Stimulated activated naive CD8-positive, alpha-beta T cell treated with anti-CD3 and anti-CD28 coated beads, Interleukin-15, Interleukin-2, amounts not matched to agents 100 ng/mL and 50 ng/mL, for 24 hours (primary cell): Measurements from ENCODE around the gene CARD19.

ENCODE experiments used
- H3K27ac Mint-ChIP-seq: one replicate; pipeline ENCODE4 v1.8.0; 2021; ENCODE audit warnings: mild to moderate bottlenecking, mixed read lengths
- H3K27me3 Mint-ChIP-seq: one replicate; pipeline ENCODE4 v1.8.0; 2021; ENCODE audit warnings: mixed read lengths
- H3K36me3 Mint-ChIP-seq: one replicate; pipeline ENCODE4 v1.8.0; 2021; ENCODE audit warnings: low read depth, mixed read lengths
- H3K4me1 Mint-ChIP-seq: one replicate; pipeline ENCODE4 v1.8.0; 2021; ENCODE audit warnings: low read depth, mixed read lengths
- H3K4me3 Mint-ChIP-seq: one replicate; pipeline ENCODE4 v1.8.0; 2021; ENCODE audit warnings: mild to moderate bottlenecking, mixed read lengths
- H3K9me3 Mint-ChIP-seq: one replicate; pipeline ENCODE4 v1.8.0; 2021; ENCODE audit warnings: mixed read lengths

CARD19 gene

GRCh38 chr9:93125331-93125894 is 29.4 kb downstream of the CARD19 start:
- H3K27ac Mint-ChIP-seq = peak overlapping the region; percentile 71
- no peak overlapping the region for H3K4me3 Mint-ChIP-seq
- H3K4me1 Mint-ChIP-seq = peaks cover 41% of the 10 kb centered on the region

GRCh38 chr9:93126151-93126781 is 30.2 kb downstream of the CARD19 start:
- Mint-ChIP-seq H3K4me1 (peaks cover 47% of the 10 kb centered on the region), H3K4me3 (peak overlapping the region; percentile 48), H3K27me3 (no peaks in the 10 kb centered on the region), H3K27ac (peak overlapping the region; percentile 71), H3K36me3 (peaks cover 22% of the 10 kb centered on the region), H3K9me3 (no peaks in the 10 kb centered on the region)

More at GRCh38 chr9:93125331-93125894, 29.4 kb downstream of the CARD19 start:
- no peaks in the 10 kb centered on the region for H3K27me3 Mint-ChIP-seq
- peaks cover 23% of the 10 kb centered on the region for H3K36me3 Mint-ChIP-seq
- H3K9me3 Mint-ChIP-seq = no peaks in the 10 kb centered on the region

GRCh38 chr9:93126825-93127368 is 30.9 kb downstream of the CARD19 start:
- H3K9me3 Mint-ChIP-seq = no peaks in the 10 kb centered on the region
- H3K27me3 Mint-ChIP-seq = no peaks in the 10 kb centered on the region
- peaks cover 26% of the 10 kb centered on the region for H3K36me3 Mint-ChIP-seq
- peak overlapping the region; percentile 87 for H3K27ac Mint-ChIP-seq
- peak overlapping the region; percentile 48 for H3K4me3 Mint-ChIP-seq
- peaks cover 54% of the 10 kb centered on the region for H3K4me1 Mint-ChIP-seq

GRCh38 chr9:93127395-93127911 is 31.4 kb downstream of the CARD19 start:
- Mint-ChIP-seq H3K36me3 (peaks cover 29% of the 10 kb centered on the region), H3K27ac (peak overlapping the region; percentile 87), H3K4me3 (peak overlapping the region; percentile 48), H3K4me1 (peaks cover 59% of the 10 kb centered on the region), H3K9me3 (no peaks in the 10 kb centered on the region), H3K27me3 (no peaks in the 10 kb centered on the region)

GRCh38 chr9:93128011-93128714 is 32.1 kb downstream of the CARD19 start:
- Mint-ChIP-seq H3K4me1 (peaks cover 66% of the 10 kb centered on the region), H3K4me3 (peak overlapping the region; percentile 7), H3K36me3 (peaks cover 29% of the 10 kb centered on the region)

GRCh38 chr9:93128715-93129224 is 32.8 kb downstream of the CARD19 start:
- H3K4me3 Mint-ChIP-seq = no peak overlapping the region
- no peak overlapping the region for H3K27ac Mint-ChIP-seq
- no peaks in the 10 kb centered on the region for H3K9me3 Mint-ChIP-seq
- H3K27me3 Mint-ChIP-seq = no peaks in the 10 kb centered on the region
- H3K4me1 Mint-ChIP-seq = peaks cover 67% of the 10 kb centered on the region
- peaks cover 29% of the 10 kb centered on the region for H3K36me3 Mint-ChIP-seq

More at GRCh38 chr9:93128011-93128714, 32.1 kb downstream of the CARD19 start:
- Mint-ChIP-seq H3K27ac (peak overlapping the region; percentile 18), H3K9me3 (no peaks in the 10 kb centered on the region), H3K27me3 (no peaks in the 10 kb centered on the region)

GRCh38 chr9:93129286-93129685 is 33.3 kb downstream of the CARD19 start:
- H3K27me3 Mint-ChIP-seq = no peaks in the 10 kb centered on the region
- H3K36me3 Mint-ChIP-seq = peaks cover 24% of the 10 kb centered on the region
- no peaks in the 10 kb centered on the region for H3K9me3 Mint-ChIP-seq
- no peak overlapping the region for H3K4me3 Mint-ChIP-seq
- H3K27ac Mint-ChIP-seq = no peak overlapping the region
- H3K4me1 Mint-ChIP-seq = peaks cover 67% of the 10 kb centered on the region

GRCh38 chr9:93129691-93130500 is 33.9 kb downstream of the CARD19 start:
- Mint-ChIP-seq H3K27ac (peak overlapping the region; percentile 80), H3K27me3 (no peaks in the 10 kb centered on the region), H3K36me3 (peaks cover 18% of the 10 kb centered on the region), H3K4me1 (peaks cover 70% of the 10 kb centered on the region), H3K4me3 (no peak overlapping the region), H3K9me3 (no peaks in the 10 kb centered on the region)

GRCh38 chr9:93130861-93131481 is 35.0 kb downstream of the CARD19 start:
- H3K36me3 Mint-ChIP-seq = peaks cover 12% of the 10 kb centered on the region
- peaks cover 74% of the 10 kb centered on the region for H3K4me1 Mint-ChIP-seq

GRCh38 chr9:93131599-93132286 is 35.7 kb downstream of the CARD19 start:
- Mint-ChIP-seq H3K4me1 (peaks cover 74% of the 10 kb centered on the region), H3K27me3 (no peaks in the 10 kb centered on the region), H3K4me3 (peak overlapping the region; percentile 91), H3K36me3 (peaks cover 8% of the 10 kb centered on the region), H3K27ac (peak overlapping the region; percentile 90), H3K9me3 (no peaks in the 10 kb centered on the region)

More at GRCh38 chr9:93130861-93131481, 35.0 kb downstream of the CARD19 start:
- H3K27ac Mint-ChIP-seq = peak overlapping the region; percentile 80
- H3K9me3 Mint-ChIP-seq = no peaks in the 10 kb centered on the region
- H3K27me3 Mint-ChIP-seq = no peaks in the 10 kb centered on the region
- peak overlapping the region; percentile 91 for H3K4me3 Mint-ChIP-seq

- peaks cover 8% of the 10 kb centered on the region for H3K36me3 Mint-ChIP-seq
- H3K4me3 Mint-ChIP-seq = peak overlapping the region; percentile 91
- peaks cover 69% of the 10 kb centered on the region for H3K4me1 Mint-ChIP-seq
- peak overlapping the region; percentile 90 for H3K27ac Mint-ChIP-seq
- H3K27me3 Mint-ChIP-seq = no peaks in the 10 kb centered on the region
- H3K9me3 Mint-ChIP-seq = no peaks in the 10 kb centered on the region
Measured at GRCh38 chr9:93132287-93132927, 36.4 kb downstream of the CARD19 start.

GRCh38 chr9:93132946-93133680 is 37.1 kb downstream of the CARD19 start:
- Mint-ChIP-seq H3K27me3 (no peaks in the 10 kb centered on the region), H3K4me1 (peaks cover 68% of the 10 kb centered on the region), H3K36me3 (peaks cover 8% of the 10 kb centered on the region), H3K27ac (peak overlapping the region; percentile 90), H3K4me3 (peak overlapping the region; percentile 91), H3K9me3 (no peaks in the 10 kb centered on the region)
